ENCODE data around the gene FRK. TPM values are rescaled to one million over a fixed set of nuclear protein-coding genes. Genes with fewer than 3 reads are reported as not detected.

FRK gene
- total and polyA plus RNA-seq, 2 donors from 2014 or later = 5.9 to 25.0 TPM

GRCh38 chr6:116012471-116012949 is 48.2 kb downstream of the FRK start:
- Histone ChIP-seq H3K27me3 (ENCODE audit: control insufficient read depth, insufficient read depth, low read length) (no peaks in the 10 kb centered on the region), H3K36me3 (ENCODE audit: control insufficient read depth in 2 of 3, insufficient read depth in 3 of 3, low read length in 3 of 3) (no peaks in the 10 kb centered on the region), H3K4me1 (ENCODE audit: control insufficient read depth in 2 of 3, insufficient read depth in 2 of 3, low read depth in 1 of 3, low read length in 3 of 3) (peaks cover 0 to 38% (median 12%) of the 10 kb centered on the region in 3 donors), H3K9ac (ENCODE audit: low read length in 3 of 3) (no peak overlapping the region), H3K27ac (ENCODE audit: low read depth in 2 of 2, low read length in 2 of 2) (no peak overlapping the region), H3K4me3 (ENCODE audit: low read length in 3 of 3) (no peak overlapping the region), H3K9me3 (ENCODE audit: control insufficient read depth in 2 of 3, insufficient read depth in 1 of 3, low read length in 3 of 3) (no peaks in the 10 kb centered on the region)
- TF ChIP-seq CTCF (IDR thresholded peaks at IDR 0.05; ENCODE audit: borderline replicate concordance, extremely low read depth, insufficient read depth) = no peak
- intact Hi-C loops (cut with DNase I) = loop anchor here (10.0 kb wide), 1 partner anchor 82 kb away; no protein-coding TSS in a partner anchor
- FAIRE-seq (no peak), DNase-seq (no peak)

- Histone ChIP-seq H3K4me1 (ENCODE audit: control insufficient read depth in 2 of 3, insufficient read depth in 2 of 3, low read depth in 1 of 3, low read length in 3 of 3) (peaks cover 0 to 29% (median 6%) of the 10 kb centered on the region in 3 donors), H3K27ac (ENCODE audit: low read depth in 2 of 2, low read length in 2 of 2) (peak overlapping the region; percentile 5 to 29)
- TF ChIP-seq CTCF (IDR thresholded peaks at IDR 0.05; ENCODE audit: borderline replicate concordance, extremely low read depth, insufficient read depth) = no peak
Measured at GRCh38 chr6:116011520-116011919, 49.2 kb downstream of the FRK start.

GRCh38 chr6:116010790-116011401 is 49.8 kb downstream of the FRK start:
- no peaks in the 10 kb centered on the region for H3K9me3 ChIP-seq (ENCODE audit: control insufficient read depth in 2 of 3, insufficient read depth in 1 of 3, low read length in 3 of 3)
- H3K36me3 ChIP-seq (ENCODE audit: control insufficient read depth in 2 of 3, insufficient read depth in 3 of 3, low read length in 3 of 3) = no peaks in the 10 kb centered on the region
- no peak overlapping the region for H3K9ac ChIP-seq (ENCODE audit: low read length in 3 of 3)
- intact Hi-C loops (cut with DNase I) = loop anchor here (10.0 kb wide), 1 partner anchor 84 kb away; no protein-coding TSS in a partner anchor
- H3K4me3 ChIP-seq (ENCODE audit: low read length in 3 of 3) = no peak overlapping the region
- FAIRE-seq (peak; percentile 76), DNase-seq (peak; percentile 54 to 82 (median 61))
- no peaks in the 10 kb centered on the region for H3K27me3 ChIP-seq (ENCODE audit: control insufficient read depth, insufficient read depth, low read length)
- H3K27ac ChIP-seq (ENCODE audit: low read depth in 2 of 2, low read length in 2 of 2) = peak overlapping the region; percentile 5 to 29
- peak; percentile 82 for TF ChIP-seq CTCF (IDR thresholded peaks at IDR 0.05; ENCODE audit: borderline replicate concordance, extremely low read depth, insufficient read depth)
- peaks cover 0 to 27% (median 6%) of the 10 kb centered on the region in 3 donors for H3K4me1 ChIP-seq (ENCODE audit: control insufficient read depth in 2 of 3, insufficient read depth in 2 of 3, low read depth in 1 of 3, low read length in 3 of 3)

More at GRCh38 chr6:116011520-116011919, 49.2 kb downstream of the FRK start:
- no peaks in the 10 kb centered on the region for H3K9me3 ChIP-seq (ENCODE audit: control insufficient read depth in 2 of 3, insufficient read depth in 1 of 3, low read length in 3 of 3)
- FAIRE-seq (no peak), DNase-seq (no peak)
- H3K36me3 ChIP-seq (ENCODE audit: control insufficient read depth in 2 of 3, insufficient read depth in 3 of 3, low read length in 3 of 3) = no peaks in the 10 kb centered on the region
- H3K27me3 ChIP-seq (ENCODE audit: control insufficient read depth, insufficient read depth, low read length) = no peaks in the 10 kb centered on the region
- intact Hi-C loops (cut with DNase I) = loop anchor here (10.0 kb wide), 1 partner anchor 83 kb away; no protein-coding TSS in a partner anchor
- H3K9ac ChIP-seq (ENCODE audit: low read length in 3 of 3) = no peak overlapping the region
- H3K4me3 ChIP-seq (ENCODE audit: low read length in 3 of 3) = no peak overlapping the region

Measured in kidney (tissue), 14 donors.